HepG2 (cell line): ENCODE data around the gene EI24. TPM values are rescaled to one million over a fixed set of nuclear protein-coding genes. Genes with fewer than 3 reads are reported as not detected.

Experiments used
- BRD4 ChIP-seq: sonication (generic); formaldehyde crosslinking; IDR thresholded peaks from 2 replicates; pipeline ENCODE4 v1.4.0; 2020; ENCODE audit warnings: missing genetic modification reagents
- EP300 ChIP-seq, 3 experiments: sonication (generic) in 1 of 3; formaldehyde crosslinking in 1 of 3; IDR thresholded peaks; 2 replicates each; pipeline versions ENCODE4 v1.5.1 to v1.6.1; 2011 to 2020; ENCODE audit warnings: low read depth in 2 of 3, low read length in 2 of 3, borderline replicate concordance in 1 of 3, improper control_type of control experiment in 1 of 3, mild to moderate bottlenecking in 1 of 3, missing genetic modification reagents in 1 of 3, moderate library complexity in 1 of 3
- FOXK2 ChIP-seq: fragments of 450-650 bp; IDR thresholded peaks from 2 replicates; pipeline ENCODE4 v1.6.1; 2016
- HDAC6 ChIP-seq: fragments of 200-600 bp; sonication (generic); IDR thresholded peaks from 2 replicates; pipeline ENCODE4 v1.7.0; 2017; ENCODE audit warnings: mild to moderate bottlenecking, antibody characterized with exemption, low read length, low read depth
- HNRNPK ChIP-seq: fragments of 200-400 bp; formaldehyde crosslinking; IDR thresholded peaks from 2 replicates; pipeline ENCODE4 v1.6.1; 2018; ENCODE audit warnings: low read length, low read depth, moderate library complexity, mild to moderate bottlenecking; ENCODE audit not compliant: poor library complexity, severe bottlenecking
- MATR3 ChIP-seq: sonication (generic); formaldehyde crosslinking; IDR thresholded peaks from 2 replicates; pipeline ENCODE4 v1.4.0; 2020; ENCODE audit warnings: missing genetic modification reagents
- RELA ChIP-seq: sonication (generic); formaldehyde crosslinking; IDR thresholded peaks from 2 replicates; pipeline ENCODE4 v1.4.0; 2020; ENCODE audit warnings: missing genetic modification reagents
- RXRA ChIP-seq: sonication (generic); formaldehyde crosslinking; IDR thresholded peaks from 2 replicates; pipeline ENCODE4 v1.5.1; 2020; ENCODE audit warnings: missing genetic modification reagents
- SNRNP70 ChIP-seq: fragments of 200-400 bp; formaldehyde crosslinking; IDR thresholded peaks from 2 replicates; pipeline ENCODE4 v1.6.1; 2017; ENCODE audit warnings: mild to moderate bottlenecking, low read depth, low read length, moderate library complexity
- ZBTB43 ChIP-seq: sonication (generic); formaldehyde crosslinking; conservative IDR thresholded peaks from 2 replicates; pipeline ENCODE4 v1.4.0; 2020; ENCODE audit warnings: missing genetic modification reagents
- ZFP36L1 ChIP-seq: sonication (generic); formaldehyde crosslinking; IDR thresholded peaks from 2 replicates; pipeline ENCODE4 v1.8.0; 2022; ENCODE audit warnings: mild to moderate bottlenecking, missing genetic modification reagents, moderate library complexity
- ZMYM2 ChIP-seq: sonication (generic); formaldehyde crosslinking; IDR thresholded peaks from 2 replicates; pipeline ENCODE4 v1.8.0; 2022; ENCODE audit warnings: mild to moderate bottlenecking, missing genetic modification reagents
- ZNF12 ChIP-seq: sonication (generic); formaldehyde crosslinking; IDR thresholded peaks from 2 replicates; pipeline ENCODE4 v1.5.0; 2020; ENCODE audit warnings: missing genetic modification reagents
- ZNF552 ChIP-seq: sonication (generic); formaldehyde crosslinking; IDR thresholded peaks from 2 replicates; pipeline ENCODE4 v1.9.0; 2022; ENCODE audit warnings: missing genetic modification reagents, mild to moderate bottlenecking, borderline replicate concordance
- ZNF569 ChIP-seq: sonication (generic); formaldehyde crosslinking; IDR thresholded peaks from 2 replicates; pipeline ENCODE4 v1.5.0; 2020; ENCODE audit warnings: mild to moderate bottlenecking, missing genetic modification reagents, moderate library complexity, borderline replicate concordance
- ZNF629 ChIP-seq: sonication (generic); formaldehyde crosslinking; conservative IDR thresholded peaks from 2 replicates; pipeline ENCODE4 v1.5.0; 2020; ENCODE audit warnings: missing genetic modification reagents
- polyA plus RNA-seq, 8 experiments: library from polyadenylated mRNA; depleted of rRNA in 3 of 8; stranded (reverse) in 7 of 8; unstranded in 1 of 8; fragments of >200 nt; fragmentation: Illumina TruSeq in 4 of 8; extraction: Trizol in 4 of 8; gene quantifications; 2 replicates each; pipeline versions ENCODE4 v1.2.1 to v1.2.3, GENCODE V29; 2011 to 2016; ENCODE audit warnings: low read depth in 4 of 8, missing spikeins in 1 of 8, mixed read lengths in 1 of 8; ENCODE audit not compliant: insufficient read depth in 1 of 8
- total RNA-seq, 5 experiments: library from RNA; depleted of rRNA; stranded (reverse); fragments of >200 nt; fragmentation: Illumina TruSeq; extraction: Trizol; gene quantifications; 2 replicates each; pipeline ENCODE4 v1.2.3, GENCODE V29; 2016; ENCODE audit warnings: low read depth in 1 of 5
- TF ChIP-seq, protein P1 (sequence below): sonication (generic); formaldehyde crosslinking; IDR thresholded peaks from 2 replicates; pipeline ENCODE4 v1.8.0; 2022; ENCODE audit warnings: missing genetic modification reagents, low read depth, mild to moderate bottlenecking, borderline replicate concordance
- TF ChIP-seq, protein P2 (sequence below): sonication (generic); formaldehyde crosslinking; IDR thresholded peaks from 2 replicates; pipeline ENCODE4 v1.9.0; 2021; ENCODE audit warnings: missing genetic modification reagents, mild to moderate bottlenecking, borderline replicate concordance
- TF ChIP-seq, protein P3 (sequence below): sonication (generic); formaldehyde crosslinking; conservative IDR thresholded peaks from 2 replicates; pipeline ENCODE4 v1.4.0; 2020; ENCODE audit warnings: missing genetic modification reagents
- TF ChIP-seq, protein P4 (sequence below): sonication (generic); formaldehyde crosslinking; IDR thresholded peaks from 2 replicates; pipeline ENCODE4 v1.5.1; 2020; ENCODE audit warnings: missing genetic modification reagents, mild to moderate bottlenecking, borderline replicate concordance

Gene EI24
- total and polyA plus RNA-seq, 2 of the 13 experiments (the other 11 are each of a cell fraction or from before 2014, with no cell fraction given), result 84.7 to 126 TPM

DNA sequence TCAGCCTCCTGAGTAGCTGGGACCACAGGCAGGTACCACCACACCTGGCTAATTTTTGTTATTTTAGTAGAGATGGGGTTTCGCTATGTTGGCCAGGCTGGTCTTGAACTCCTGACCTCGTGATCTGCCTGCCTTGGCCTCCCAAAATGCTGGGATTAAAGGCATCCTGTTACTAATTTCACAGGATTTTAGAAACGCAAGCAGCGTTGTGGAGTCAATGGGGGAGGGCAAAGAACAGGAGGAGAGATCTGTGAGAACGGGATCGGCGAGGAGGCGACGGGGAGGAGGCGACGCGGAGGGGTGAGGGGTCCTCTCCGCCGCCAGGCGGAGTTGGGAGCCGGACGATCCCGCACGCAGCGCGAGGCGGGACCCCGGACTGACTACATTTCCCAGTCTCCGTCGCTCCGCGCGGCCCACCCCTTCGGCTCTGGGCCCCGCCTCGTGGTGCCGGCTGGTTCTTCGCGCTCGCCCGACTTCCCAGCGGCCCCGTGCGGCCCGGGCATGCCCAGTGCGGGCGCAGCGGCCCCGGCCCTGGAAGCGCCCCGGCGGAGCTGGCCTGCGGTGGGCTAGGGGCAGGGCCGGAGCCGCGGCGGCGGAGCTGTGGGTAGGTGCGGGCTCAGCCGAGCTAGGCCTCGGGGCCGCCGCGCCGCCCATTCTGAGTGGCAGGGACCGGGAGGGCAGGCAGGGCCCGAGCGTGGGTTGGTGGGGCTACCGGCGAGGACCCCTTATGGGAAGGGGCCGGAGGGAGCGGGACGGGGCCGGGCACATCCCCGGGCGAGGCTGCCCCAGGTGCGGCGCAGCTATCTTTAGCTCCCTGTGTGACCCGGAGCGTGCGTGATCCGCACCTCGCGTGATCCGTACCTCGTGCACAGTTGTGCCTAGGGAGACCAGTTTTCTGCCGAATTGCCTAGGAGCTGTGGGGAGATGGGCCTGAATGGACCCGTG is at the start of gene EI24 (continued):
- TF ChIP-seq, protein P1, sequence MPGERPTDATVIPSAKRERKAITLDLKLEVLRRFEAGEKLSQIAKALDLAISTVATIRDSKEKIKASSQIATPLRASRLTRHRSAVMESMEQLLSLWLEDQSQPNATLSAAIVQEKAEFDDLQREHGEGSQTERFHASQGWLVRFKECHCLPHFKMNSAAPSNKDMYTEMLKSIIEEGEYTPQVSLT (CRISPR knock-in tag), result no peak; the same call in 1 of the 2 replicates
- TF ChIP-seq ZNF552 (CRISPR knock-in tag), result peak; percentile 61; the same call in 1 of the 2 replicates
- TF ChIP-seq RXRA, result peak; percentile 19; the same call in 1 of the 2 replicates
- no peak for TF ChIP-seq ZBTB43 (CRISPR knock-in tag)
- peak; percentile 94 for TF ChIP-seq ZMYM2 (CRISPR knock-in tag)
- TF ChIP-seq RELA (CRISPR knock-in tag), result no peak
- TF ChIP-seq EP300 (IDR thresholded peaks at IDR 0.05; ENCODE audit: low read depth in 2 of 2, low read length in 2 of 2), result no peak
- no peak for TF ChIP-seq EP300 (CRISPR knock-in tag; IDR thresholded peaks at IDR 0.05; ENCODE audit: borderline replicate concordance)
- TF ChIP-seq, protein P2, sequence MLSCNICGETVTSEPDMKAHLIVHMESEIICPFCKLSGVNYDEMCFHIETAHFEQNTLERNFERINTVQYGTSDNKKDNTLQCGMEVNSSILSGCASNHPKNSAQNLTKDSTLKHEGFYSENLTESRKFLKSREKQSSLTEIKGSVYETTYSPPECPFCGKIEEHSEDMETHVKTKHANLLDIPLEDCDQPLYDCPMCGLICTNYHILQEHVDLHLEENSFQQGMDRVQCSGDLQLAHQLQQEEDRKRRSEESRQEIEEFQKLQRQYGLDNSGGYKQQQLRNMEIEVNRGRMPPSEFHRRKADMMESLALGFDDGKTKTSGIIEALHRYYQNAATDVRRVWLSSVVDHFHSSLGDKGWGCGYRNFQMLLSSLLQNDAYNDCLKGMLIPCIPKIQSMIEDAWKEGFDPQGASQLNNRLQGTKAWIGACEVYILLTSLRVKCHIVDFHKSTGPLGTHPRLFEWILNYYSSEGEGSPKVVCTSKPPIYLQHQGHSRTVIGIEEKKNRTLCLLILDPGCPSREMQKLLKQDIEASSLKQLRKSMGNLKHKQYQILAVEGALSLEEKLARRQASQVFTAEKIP (CRISPR knock-in tag), result no peak
- TF ChIP-seq HDAC6, result no peak
- TF ChIP-seq, protein P3, sequence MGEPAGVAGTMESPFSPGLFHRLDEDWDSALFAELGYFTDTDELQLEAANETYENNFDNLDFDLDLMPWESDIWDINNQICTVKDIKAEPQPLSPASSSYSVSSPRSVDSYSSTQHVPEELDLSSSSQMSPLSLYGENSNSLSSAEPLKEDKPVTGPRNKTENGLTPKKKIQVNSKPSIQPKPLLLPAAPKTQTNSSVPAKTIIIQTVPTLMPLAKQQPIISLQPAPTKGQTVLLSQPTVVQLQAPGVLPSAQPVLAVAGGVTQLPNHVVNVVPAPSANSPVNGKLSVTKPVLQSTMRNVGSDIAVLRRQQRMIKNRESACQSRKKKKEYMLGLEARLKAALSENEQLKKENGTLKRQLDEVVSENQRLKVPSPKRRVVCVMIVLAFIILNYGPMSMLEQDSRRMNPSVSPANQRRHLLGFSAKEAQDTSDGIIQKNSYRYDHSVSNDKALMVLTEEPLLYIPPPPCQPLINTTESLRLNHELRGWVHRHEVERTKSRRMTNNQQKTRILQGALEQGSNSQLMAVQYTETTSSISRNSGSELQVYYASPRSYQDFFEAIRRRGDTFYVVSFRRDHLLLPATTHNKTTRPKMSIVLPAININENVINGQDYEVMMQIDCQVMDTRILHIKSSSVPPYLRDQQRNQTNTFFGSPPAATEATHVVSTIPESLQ (CRISPR knock-in tag), result no peak
- TF ChIP-seq MATR3 (CRISPR knock-in tag), result no peak
- TF ChIP-seq SNRNP70, result no peak
- TF ChIP-seq FOXK2, result no peak
- TF ChIP-seq ZNF569, result no peak
- TF ChIP-seq, protein P4, sequence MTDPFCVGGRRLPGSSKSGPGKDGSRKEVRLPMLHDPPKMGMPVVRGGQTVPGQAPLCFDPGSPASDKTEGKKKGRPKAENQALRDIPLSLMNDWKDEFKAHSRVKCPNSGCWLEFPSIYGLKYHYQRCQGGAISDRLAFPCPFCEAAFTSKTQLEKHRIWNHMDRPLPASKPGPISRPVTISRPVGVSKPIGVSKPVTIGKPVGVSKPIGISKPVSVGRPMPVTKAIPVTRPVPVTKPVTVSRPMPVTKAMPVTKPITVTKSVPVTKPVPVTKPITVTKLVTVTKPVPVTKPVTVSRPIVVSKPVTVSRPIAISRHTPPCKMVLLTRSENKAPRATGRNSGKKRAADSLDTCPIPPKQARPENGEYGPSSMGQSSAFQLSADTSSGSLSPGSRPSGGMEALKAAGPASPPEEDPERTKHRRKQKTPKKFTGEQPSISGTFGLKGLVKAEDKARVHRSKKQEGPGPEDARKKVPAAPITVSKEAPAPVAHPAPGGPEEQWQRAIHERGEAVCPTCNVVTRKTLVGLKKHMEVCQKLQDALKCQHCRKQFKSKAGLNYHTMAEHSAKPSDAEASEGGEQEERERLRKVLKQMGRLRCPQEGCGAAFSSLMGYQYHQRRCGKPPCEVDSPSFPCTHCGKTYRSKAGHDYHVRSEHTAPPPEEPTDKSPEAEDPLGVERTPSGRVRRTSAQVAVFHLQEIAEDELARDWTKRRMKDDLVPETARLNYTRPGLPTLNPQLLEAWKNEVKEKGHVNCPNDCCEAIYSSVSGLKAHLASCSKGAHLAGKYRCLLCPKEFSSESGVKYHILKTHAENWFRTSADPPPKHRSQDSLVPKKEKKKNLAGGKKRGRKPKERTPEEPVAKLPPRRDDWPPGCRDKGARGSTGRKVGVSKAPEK (CRISPR knock-in tag), result no peak
- TF ChIP-seq HNRNPK, result peak; percentile 79
- peak; percentile 61; the same call in 1 of the 2 replicates for TF ChIP-seq ZFP36L1 (CRISPR knock-in tag)
- no peak for TF ChIP-seq ZNF12
- TF ChIP-seq ZNF629 (CRISPR knock-in tag), result no peak
- no peak for TF ChIP-seq BRD4
